D721Med (cell line): Measurements from ENCODE around the gene PPP3CA.

ENCODE experiments used
- DNase-seq: peaks from one replicate; pipeline ENCODE4 v3.0.0; 2011; ENCODE audit warnings: low spot score; ENCODE audit not compliant: insufficient read length
- FAIRE-seq: peaks from 2 replicates; lab custom pipeline; 2011; peaks lifted over from hg19 to GRCh38; lab: Jason Lieb, UNC
- CTCF ChIP-seq: IDR thresholded peaks from 2 replicates; pipeline ENCODE4 v1.5.1; 2012; ENCODE audit warnings: mild to moderate bottlenecking, control low read depth; ENCODE audit not compliant: insufficient read depth; ENCODE audit errors: missing control alignments

Gene PPP3CA

GRCh38 chr4:101064541-101065180 is 282.7 kb downstream of the PPP3CA start:
- FAIRE-seq (peak; percentile 94), DNase-seq (no peak)
- no peak for TF ChIP-seq CTCF

- TF ChIP-seq CTCF: no peak
- no peak for FAIRE-seq
- no peak for DNase-seq
Measured at GRCh38 chr4:101055392-101055791, 291.9 kb downstream of the PPP3CA start.

- DNase-seq (no peak), FAIRE-seq (peak; percentile 48)
- TF ChIP-seq CTCF: no peak
Measured at GRCh38 chr4:101050837-101051205, 296.5 kb downstream of the PPP3CA start.

- FAIRE-seq (peak; percentile 55), DNase-seq (no peak)
- TF ChIP-seq CTCF: no peak
Measured at GRCh38 chr4:101050088-101050836, 297.1 kb downstream of the PPP3CA start.

GRCh38 chr4:101049549-101050001 is 297.8 kb downstream of the PPP3CA start:
- FAIRE-seq: peak; percentile 91
- no peak for TF ChIP-seq CTCF
- DNase-seq: no peak

GRCh38 chr4:101044766-101045165 is 302.6 kb downstream of the PPP3CA start:
- no peak for TF ChIP-seq CTCF
- no peak for DNase-seq
- peak; percentile 11 for FAIRE-seq

GRCh38 chr4:101042847-101043246 is 304.5 kb downstream of the PPP3CA start:
- DNase-seq (no peak), FAIRE-seq (no peak)
- no peak for TF ChIP-seq CTCF
